ENCODE measurements around the gene MASP1. TPM values are rescaled to one million over a fixed set of nuclear protein-coding genes. Genes with fewer than 3 reads are reported as not detected.

Gene MASP1, protein sequence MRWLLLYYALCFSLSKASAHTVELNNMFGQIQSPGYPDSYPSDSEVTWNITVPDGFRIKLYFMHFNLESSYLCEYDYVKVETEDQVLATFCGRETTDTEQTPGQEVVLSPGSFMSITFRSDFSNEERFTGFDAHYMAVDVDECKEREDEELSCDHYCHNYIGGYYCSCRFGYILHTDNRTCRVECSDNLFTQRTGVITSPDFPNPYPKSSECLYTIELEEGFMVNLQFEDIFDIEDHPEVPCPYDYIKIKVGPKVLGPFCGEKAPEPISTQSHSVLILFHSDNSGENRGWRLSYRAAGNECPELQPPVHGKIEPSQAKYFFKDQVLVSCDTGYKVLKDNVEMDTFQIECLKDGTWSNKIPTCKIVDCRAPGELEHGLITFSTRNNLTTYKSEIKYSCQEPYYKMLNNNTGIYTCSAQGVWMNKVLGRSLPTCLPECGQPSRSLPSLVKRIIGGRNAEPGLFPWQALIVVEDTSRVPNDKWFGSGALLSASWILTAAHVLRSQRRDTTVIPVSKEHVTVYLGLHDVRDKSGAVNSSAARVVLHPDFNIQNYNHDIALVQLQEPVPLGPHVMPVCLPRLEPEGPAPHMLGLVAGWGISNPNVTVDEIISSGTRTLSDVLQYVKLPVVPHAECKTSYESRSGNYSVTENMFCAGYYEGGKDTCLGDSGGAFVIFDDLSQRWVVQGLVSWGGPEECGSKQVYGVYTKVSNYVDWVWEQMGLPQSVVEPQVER
- total RNA-seq = 0.91 and 1.9 TPM in 2 replicates

GRCh38 chr3:187291512-187292132 lies at the start of gene MASP1:
Gene MASP1 (minus strand): TSS chr3:187291737. CDS start chr3:187291632, 105 bp downstream.

GRCh38 chr3:187197335-187197649 lies 94.2 kb downstream of the MASP1 start, which contains the start of gene RTP1:
Gene RTP1 (plus strand): TSS chr3:187197486. CDS start chr3:187197516, 30 bp downstream.

Other genes starting within 250 kb of the MASP1 start
- gene RPL39L, start 152.2 kb downstream of the MASP1 start, total RNA-seq = 40.3 and 61.4 TPM in 2 replicates
- gene RTP1, start 94.3 kb downstream of the MASP1 start, total RNA-seq = not detected in 2 replicates
- 0.61 TPM in 1 of 2 replicates, not detected in the other for gene RTP4, start 76.6 kb upstream of the MASP1 start, total RNA-seq

Measured in epithelial cell of umbilical artery (primary cell).